Esophagus squamous epithelium (tissue), 5 donors: Measurements from ENCODE around the gene LRRC32. TPM values are rescaled to one million over a fixed set of nuclear protein-coding genes. Genes with fewer than 3 reads are reported as not detected.
A peak's percentile ranks its signal among the peaks of the same experiment; 100 is the strongest.

Experiments used
- DNase-seq: peaks from one replicate; lab custom pipeline; 2025; lab: John Stamatoyannopoulos, UW
- H3K27ac ChIP-seq, 4 donors: fragments of 200-600 bp; sonication (generic); one replicate each; pipeline ENCODE4 v1.5.1; 2016 to 2019; ENCODE audit warnings: mild to moderate bottlenecking in 1 of 4
- H3K27me3 ChIP-seq, 4 donors: fragments of 200-600 bp; sonication (generic); 1 replicate in 3 of 4; 2 replicates in 1 of 4; pipeline versions ENCODE4 v1.5.1 to v1.6.0; 2017 to 2021; ENCODE audit warnings: antibody characterized with exemption in 1 of 4
- H3K36me3 ChIP-seq, 3 donors: fragments of 200-600 bp; sonication (generic); one replicate each; pipeline ENCODE4 v1.5.1; 2016 to 2019
- H3K4me1 ChIP-seq, 3 donors: fragments of 200-600 bp; sonication (generic); one replicate each; pipeline ENCODE4 v1.5.1; 2017 to 2019
- H3K4me3 ChIP-seq, 4 donors: fragments of 200-600 bp; sonication (generic); 1 replicate in 3 of 4; 2 replicates in 1 of 4; pipeline ENCODE4 v1.5.1; 2016 to 2019; ENCODE audit warnings: mild to moderate bottlenecking in 2 of 4, moderate library complexity in 1 of 4
- H3K9me3 ChIP-seq, 3 donors: fragments of 200-600 bp; sonication (generic); one replicate each; pipeline ENCODE4 v1.5.1; 2016 to 2019
- POLR2A ChIP-seq, 4 donors: fragments of 450-650 bp; IDR thresholded peaks; one replicate each; pipeline ENCODE4 v1.6.1; 2017; ENCODE audit warnings: antibody characterized with exemption in 4 of 4, mild to moderate bottlenecking in 4 of 4, moderate library complexity in 3 of 4
- WGBS, 2 donors: methylation state at CpG; one replicate each; pipeline ENCODE4 v1.1.5; 2018; 5-methylcytosine and 5-hydroxymethylcytosine counted together
- intact Hi-C: fragments of 100-400 bp; cut with DNase I; formaldehyde crosslinking; loops from one replicate; pipeline ENCODE4 v1.15.0; 2022
- total RNA-seq, 4 donors: library from RNA; depleted of rRNA; stranded (reverse); fragments of >200 nt; gene quantifications; one replicate each; pipeline ENCODE4 v1.1.0, GENCODE V29; 2016
- TF ChIP-seq, protein P1 (sequence below), 6 experiments: fragments of 450-650 bp in 4 of 6; fragments of 200-600 bp in 2 of 6; sonication (generic) in 2 of 6; IDR thresholded peaks; one replicate each; pipeline ENCODE4 v1.5.1; 2016 to 2019; ENCODE audit warnings: antibody characterized with exemption in 6 of 6, mild to moderate bottlenecking in 4 of 6, moderate library complexity in 4 of 6
- donor health status: DM: yes; HTN: yes; CAD: no.

Gene LRRC32
- total RNA-seq, 4 donors from 2014 or later: 3.0 to 23.4 (median 8.5) TPM

DNA sequence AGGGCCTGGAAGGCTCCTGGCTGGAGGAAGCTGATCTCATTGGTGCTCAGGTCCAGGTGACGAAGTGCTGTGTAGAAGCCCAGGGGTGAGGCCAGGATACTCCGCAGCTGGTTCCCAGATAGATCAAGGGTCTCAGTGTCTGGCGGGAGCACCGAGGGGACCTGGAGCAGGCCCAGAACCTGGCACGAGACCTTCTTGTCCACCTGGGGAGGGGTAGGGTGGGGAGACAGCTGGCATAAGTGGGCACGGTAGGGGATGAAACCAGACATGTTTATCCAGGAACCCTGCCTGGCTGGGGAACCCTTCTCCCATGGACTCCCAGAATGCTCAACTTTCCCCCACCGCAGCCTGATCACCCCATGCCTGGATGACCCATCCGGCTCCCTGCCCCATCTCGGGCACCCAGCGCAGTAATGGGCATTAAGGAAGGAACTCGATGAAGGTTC, 9.2 kb downstream of the LRRC32 start:
- Histone ChIP-seq H3K36me3 (peaks cover 0 to 40% (median 0%) of the 10 kb centered on the region in 3 donors), H3K27ac (peak overlapping the region in 1 of 4 donors; percentile 5), H3K27me3 (peaks cover 0 to 6% (median 0%) of the 10 kb centered on the region in 4 donors), H3K9me3 (no peaks in the 10 kb centered on the region), H3K4me3 (no peak overlapping the region), H3K4me1 (peaks cover 0 to 58% (median 26%) of the 10 kb centered on the region in 3 donors)
- intact Hi-C loops: no loop called here
- no peak for DNase-seq
- 78 to 90% methylated on average over 2 to 6 of the region's 11 CpGs for WGBS, 2 donors
- TF ChIP-seq POLR2A (IDR thresholded peaks at IDR 0.05): no peak
- TF ChIP-seq, protein P1, sequence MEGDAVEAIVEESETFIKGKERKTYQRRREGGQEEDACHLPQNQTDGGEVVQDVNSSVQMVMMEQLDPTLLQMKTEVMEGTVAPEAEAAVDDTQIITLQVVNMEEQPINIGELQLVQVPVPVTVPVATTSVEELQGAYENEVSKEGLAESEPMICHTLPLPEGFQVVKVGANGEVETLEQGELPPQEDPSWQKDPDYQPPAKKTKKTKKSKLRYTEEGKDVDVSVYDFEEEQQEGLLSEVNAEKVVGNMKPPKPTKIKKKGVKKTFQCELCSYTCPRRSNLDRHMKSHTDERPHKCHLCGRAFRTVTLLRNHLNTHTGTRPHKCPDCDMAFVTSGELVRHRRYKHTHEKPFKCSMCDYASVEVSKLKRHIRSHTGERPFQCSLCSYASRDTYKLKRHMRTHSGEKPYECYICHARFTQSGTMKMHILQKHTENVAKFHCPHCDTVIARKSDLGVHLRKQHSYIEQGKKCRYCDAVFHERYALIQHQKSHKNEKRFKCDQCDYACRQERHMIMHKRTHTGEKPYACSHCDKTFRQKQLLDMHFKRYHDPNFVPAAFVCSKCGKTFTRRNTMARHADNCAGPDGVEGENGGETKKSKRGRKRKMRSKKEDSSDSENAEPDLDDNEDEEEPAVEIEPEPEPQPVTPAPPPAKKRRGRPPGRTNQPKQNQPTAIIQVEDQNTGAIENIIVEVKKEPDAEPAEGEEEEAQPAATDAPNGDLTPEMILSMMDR (IDR thresholded peaks at IDR 0.05): no peak

DNA sequence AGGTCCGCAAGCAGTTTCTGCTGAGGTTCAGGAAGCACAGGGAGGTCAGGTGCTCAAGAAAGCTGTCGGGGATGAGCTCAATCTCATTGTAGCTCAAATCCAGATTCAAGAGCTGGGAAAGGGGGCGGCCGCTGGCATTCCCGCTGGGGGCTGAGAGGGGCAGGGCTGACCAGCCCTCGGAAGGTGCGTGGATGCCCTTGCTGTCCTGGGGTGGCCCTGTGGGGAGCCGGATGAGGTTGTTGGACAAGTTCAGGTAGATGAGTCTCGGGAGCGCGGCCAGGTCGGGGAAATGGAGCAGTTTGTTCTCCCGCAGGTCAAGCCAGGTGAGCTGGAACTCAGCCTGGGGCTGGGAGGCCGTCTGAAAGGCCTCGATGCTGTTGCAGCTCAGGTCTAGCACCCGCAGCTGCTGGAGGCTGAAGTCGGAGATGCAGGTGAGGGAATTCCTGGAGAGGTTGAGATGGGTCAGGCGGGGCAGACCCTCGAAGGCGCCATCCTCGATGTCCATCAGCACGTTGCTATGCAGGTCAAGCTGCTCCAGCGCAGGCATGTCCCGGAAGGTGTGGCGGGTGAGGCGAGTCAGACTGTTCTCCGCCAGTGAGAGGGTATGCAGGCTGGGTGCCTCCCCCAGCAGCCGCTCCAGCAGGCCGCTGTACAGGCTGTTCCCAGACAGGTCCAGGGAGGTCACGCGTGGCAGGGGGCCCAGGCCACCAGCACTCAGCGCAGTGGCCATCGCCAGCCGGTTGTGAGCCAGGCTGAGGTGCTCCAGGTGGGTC, 9.8 kb downstream of the LRRC32 start:
- TF ChIP-seq, protein P1 (IDR thresholded peaks at IDR 0.05): no peak
- no peak for TF ChIP-seq POLR2A (IDR thresholded peaks at IDR 0.05)
- H3K4me1 ChIP-seq: peaks cover 0 to 58% (median 26%) of the 10 kb centered on the region in 3 donors
- peak overlapping the region in 1 of 4 donors; percentile 5 for H3K27ac ChIP-seq
- no peak for DNase-seq
- intact Hi-C loops: no loop called here
- peaks cover 0 to 40% (median 0%) of the 10 kb centered on the region in 3 donors for H3K36me3 ChIP-seq
- H3K27me3 ChIP-seq: peaks cover 0 to 6% (median 0%) of the 10 kb centered on the region in 4 donors
- no peak overlapping the region for H3K4me3 ChIP-seq
- WGBS, 2 donors: 65 to 93% methylated on average over 4 to 13 of the region's 34 CpGs
- H3K9me3 ChIP-seq: no peaks in the 10 kb centered on the region

DNA sequence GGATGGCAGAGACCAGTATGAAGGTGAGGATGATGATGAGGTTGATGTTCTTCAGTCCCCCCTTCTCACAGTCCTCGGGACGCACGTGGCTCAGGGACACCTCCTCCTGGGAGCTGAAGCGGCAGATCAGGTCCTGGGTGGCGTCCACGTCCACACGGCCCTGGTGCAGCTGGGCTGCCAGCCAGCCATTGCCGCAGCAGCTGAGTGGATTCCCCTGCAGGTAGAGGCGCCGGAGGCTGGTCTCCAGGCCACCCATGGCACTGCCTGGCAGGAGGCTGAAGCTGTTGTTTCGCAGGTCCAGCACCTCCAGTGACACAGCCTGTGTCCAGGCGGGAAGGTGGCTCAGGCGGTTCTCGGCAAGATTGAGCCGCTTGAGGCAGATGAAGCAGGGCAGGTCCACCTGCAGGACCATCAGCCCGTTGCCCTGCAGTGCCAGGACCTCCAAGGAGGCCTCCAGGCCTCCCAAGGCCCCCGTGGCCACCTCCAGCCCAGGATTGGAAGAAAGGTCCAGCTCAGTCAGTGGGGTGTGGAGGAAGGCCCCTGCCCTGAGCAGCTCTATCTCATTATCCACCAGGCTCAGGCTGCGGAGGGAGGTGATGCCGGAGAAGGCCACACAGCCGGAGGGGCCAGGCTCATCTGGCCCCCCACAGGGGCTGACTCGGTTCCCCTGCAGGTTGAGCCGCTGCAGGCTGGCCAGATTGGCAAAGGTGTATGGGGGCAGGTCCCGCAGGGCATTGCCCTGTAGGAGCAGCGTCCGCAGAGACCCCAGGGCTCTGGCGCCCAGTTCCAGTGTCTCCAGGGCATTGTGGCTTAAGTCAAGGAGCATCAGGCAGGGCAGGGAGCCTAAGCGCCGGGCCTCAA, 10.6 kb downstream of the LRRC32 start:
- Histone ChIP-seq H3K36me3 (peaks cover 0 to 40% (median 0%) of the 10 kb centered on the region in 3 donors), H3K4me1 (peaks cover 0 to 58% (median 25%) of the 10 kb centered on the region in 3 donors), H3K4me3 (no peak overlapping the region), H3K9me3 (no peaks in the 10 kb centered on the region), H3K27ac (no peak overlapping the region), H3K27me3 (peaks cover 0 to 6% (median 0%) of the 10 kb centered on the region in 4 donors)
- no peak for DNase-seq
- intact Hi-C loops: no loop called here
- WGBS, 2 donors: 84 to 85% methylated on average over 5 of the region's 28 CpGs
- TF ChIP-seq, protein P1 (IDR thresholded peaks at IDR 0.05): no peak
- TF ChIP-seq POLR2A (IDR thresholded peaks at IDR 0.05): no peak

DNA sequence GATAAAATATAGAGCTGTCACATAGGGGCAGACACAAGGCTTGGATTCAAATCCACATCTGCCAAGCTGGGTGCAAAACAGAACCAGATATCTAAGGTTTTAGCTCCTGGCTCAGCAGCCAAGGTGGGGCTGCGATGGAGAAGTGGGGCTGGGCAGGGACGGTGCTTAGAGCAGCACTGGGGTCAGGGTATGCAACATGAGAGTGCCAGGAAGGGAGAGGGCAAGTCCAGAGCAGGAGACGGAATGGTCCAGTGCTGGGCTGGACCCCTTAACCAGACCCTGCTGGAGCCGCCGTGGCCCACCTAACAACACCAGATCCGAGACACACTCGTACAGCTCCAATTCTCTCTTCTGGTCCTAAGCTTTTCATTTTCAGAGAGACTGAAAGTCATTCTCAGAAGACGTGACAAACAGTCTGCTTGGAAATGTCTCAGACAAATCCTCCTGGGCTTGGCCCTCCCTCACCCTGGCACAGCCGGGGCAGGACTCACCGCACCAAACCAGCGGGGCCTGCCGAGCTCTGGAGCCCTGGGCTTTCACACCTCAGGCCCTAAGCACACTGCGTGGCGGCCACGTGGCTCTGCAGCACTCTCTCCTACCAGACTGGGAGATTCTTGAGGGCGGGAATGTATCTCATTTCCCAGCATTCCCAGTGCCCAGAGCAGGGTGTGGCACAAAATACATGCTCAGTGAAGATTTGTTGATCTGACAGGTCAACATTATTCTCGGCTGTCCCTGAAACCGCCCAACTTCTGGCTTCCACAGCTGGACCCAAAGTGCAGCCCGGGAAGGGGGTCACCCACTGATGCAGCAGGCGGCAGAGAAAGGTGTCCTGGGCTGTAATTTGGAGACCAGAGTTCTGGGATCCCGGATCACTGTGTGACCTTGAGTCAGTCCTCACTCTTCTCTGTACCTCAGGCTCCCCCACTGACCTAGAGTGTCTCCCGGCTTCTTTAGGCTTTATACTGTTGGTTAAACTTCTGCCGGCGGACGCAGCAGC, 11.6 kb downstream of the LRRC32 start:
- no peak for DNase-seq
- Histone ChIP-seq H3K4me1 (peaks cover 0 to 58% (median 30%) of the 10 kb centered on the region in 3 donors), H3K4me3 (no peak overlapping the region), H3K27me3 (peaks cover 0 to 2% (median 0%) of the 10 kb centered on the region in 4 donors), H3K27ac (no peak overlapping the region), H3K9me3 (no peaks in the 10 kb centered on the region), H3K36me3 (peaks cover 0 to 35% (median 0%) of the 10 kb centered on the region in 3 donors)
- WGBS, 2 donors: 77 to 82% methylated on average over 19 to 22 of the region's 25 CpGs
- intact Hi-C loops: no loop called here
- TF ChIP-seq, protein P1 (IDR thresholded peaks at IDR 0.05): no peak
- no peak for TF ChIP-seq POLR2A (IDR thresholded peaks at IDR 0.05)
